Progenitor cell of endocrine pancreas (in vitro differentiated cells): ENCODE results near the gene SCGB3A2. TPM values are rescaled to one million over a fixed set of nuclear protein-coding genes. Genes with fewer than 3 reads are reported as not detected.
"Not testable (repeated sequence)": the region's sequence is repeated elsewhere in the genome, so short reads cannot be mapped to it uniquely, and the experiment has no call there.

Source experiments
- DNase-seq: peaks from one replicate; pipeline ENCODE4 v3.0.0; 2021; ENCODE audit warnings: low spot score; ENCODE audit not compliant: unreplicated experiment
- H3K27ac Mint-ChIP-seq: 2 replicates; pipeline ENCODE4 v1.8.0; 2021; ENCODE audit warnings: mild to moderate bottlenecking, moderate library complexity, mixed read lengths
- H3K27me3 Mint-ChIP-seq: 2 replicates; pipeline ENCODE4 v1.8.0; 2021; ENCODE audit warnings: mixed read lengths
- H3K36me3 Mint-ChIP-seq: 2 replicates; pipeline ENCODE4 v1.8.0; 2022; ENCODE audit warnings: mixed read lengths; ENCODE audit not compliant: insufficient read depth
- H3K4me1 Mint-ChIP-seq: 2 replicates; pipeline ENCODE4 v1.8.0; 2021; ENCODE audit warnings: low read depth, mixed read lengths
- H3K4me3 Mint-ChIP-seq: 2 replicates; pipeline ENCODE4 v1.8.0; 2021; ENCODE audit warnings: low read depth, mild to moderate bottlenecking, moderate library complexity, mixed read lengths
- H3K9me3 Mint-ChIP-seq: 2 replicates; pipeline ENCODE4 v1.8.0; 2021; ENCODE audit warnings: low read depth, mixed read lengths
- total RNA-seq: library from RNA; stranded (reverse); gene quantifications from 2 replicates; pipeline ENCODE4 v1.2.1, GENCODE V29; 2021
- TF ChIP-seq, protein P1 (sequence below): fragments of 200-600 bp; sonication (generic); IDR thresholded peaks from one replicate; pipeline ENCODE4 v1.5.0; 2021; ENCODE audit warnings: antibody characterized with exemption, mild to moderate bottlenecking; ENCODE audit not compliant: unreplicated experiment

SCGB3A2 gene
- total RNA-seq, 1 donor from 2014 or later = not detected

DNA sequence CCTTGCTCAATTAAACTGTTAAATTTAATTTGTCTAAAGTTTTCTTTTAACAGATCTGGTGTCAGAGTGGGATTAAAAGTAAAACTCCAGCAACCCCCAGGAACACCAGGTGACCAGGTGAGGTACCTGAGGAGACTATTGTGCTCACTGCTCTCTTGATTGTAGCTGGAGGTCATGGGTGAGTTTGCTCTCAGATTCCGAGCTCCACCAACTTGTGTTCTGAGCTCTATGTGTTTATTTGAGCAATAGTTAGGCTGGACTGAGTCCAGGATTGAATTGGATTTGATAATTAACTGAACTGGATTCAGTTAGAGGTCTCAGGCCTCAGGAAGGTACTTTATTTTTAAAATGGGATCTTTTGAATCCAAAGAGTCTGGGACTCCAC lies 17.9 kb upstream of the SCGB3A2 start:
- Mint-ChIP-seq H3K27ac (peak overlapping the region; percentile 67), H3K27me3 (peaks cover 6% of the 10 kb centered on the region), H3K9me3 (peaks cover 4% of the 10 kb centered on the region), H3K4me1 (peaks cover 18% of the 10 kb centered on the region), H3K36me3 (peaks cover 1% of the 10 kb centered on the region), H3K4me3 (no peak overlapping the region)
- DNase-seq = no peak
- TF ChIP-seq, protein P1, sequence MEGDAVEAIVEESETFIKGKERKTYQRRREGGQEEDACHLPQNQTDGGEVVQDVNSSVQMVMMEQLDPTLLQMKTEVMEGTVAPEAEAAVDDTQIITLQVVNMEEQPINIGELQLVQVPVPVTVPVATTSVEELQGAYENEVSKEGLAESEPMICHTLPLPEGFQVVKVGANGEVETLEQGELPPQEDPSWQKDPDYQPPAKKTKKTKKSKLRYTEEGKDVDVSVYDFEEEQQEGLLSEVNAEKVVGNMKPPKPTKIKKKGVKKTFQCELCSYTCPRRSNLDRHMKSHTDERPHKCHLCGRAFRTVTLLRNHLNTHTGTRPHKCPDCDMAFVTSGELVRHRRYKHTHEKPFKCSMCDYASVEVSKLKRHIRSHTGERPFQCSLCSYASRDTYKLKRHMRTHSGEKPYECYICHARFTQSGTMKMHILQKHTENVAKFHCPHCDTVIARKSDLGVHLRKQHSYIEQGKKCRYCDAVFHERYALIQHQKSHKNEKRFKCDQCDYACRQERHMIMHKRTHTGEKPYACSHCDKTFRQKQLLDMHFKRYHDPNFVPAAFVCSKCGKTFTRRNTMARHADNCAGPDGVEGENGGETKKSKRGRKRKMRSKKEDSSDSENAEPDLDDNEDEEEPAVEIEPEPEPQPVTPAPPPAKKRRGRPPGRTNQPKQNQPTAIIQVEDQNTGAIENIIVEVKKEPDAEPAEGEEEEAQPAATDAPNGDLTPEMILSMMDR = no peak

DNA sequence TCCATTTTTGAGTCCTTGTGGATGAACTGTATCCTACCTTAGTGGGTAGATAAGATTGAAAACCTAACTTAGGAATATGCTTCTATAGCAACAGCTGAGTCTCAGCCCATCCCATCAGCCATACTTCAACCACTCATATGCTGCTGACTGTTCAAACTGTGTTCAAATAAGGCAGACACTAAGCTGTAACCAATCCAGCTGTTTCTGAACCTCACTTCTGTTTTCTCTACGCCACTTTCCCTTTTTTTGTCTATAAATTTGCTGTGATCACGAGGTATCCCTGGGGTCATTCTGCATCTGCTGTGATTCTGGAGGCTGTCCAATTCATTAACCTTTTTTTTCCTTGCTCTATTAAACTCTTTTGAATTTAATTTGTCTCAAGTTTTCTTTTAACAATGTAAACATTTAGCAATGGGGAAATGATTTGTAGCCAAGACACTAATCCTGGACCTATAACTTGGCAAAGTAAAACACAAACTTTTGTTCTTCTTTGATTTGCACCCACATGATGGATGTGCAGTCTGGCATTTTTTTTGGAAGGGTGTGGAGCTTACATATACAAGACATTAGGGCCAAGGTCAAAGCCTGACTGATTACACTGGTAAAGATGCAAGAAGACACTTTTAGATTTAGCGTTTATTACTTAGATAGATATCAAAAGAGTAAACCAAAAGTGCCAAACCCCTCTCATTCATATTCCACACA lies 14.9 kb upstream of the SCGB3A2 start:
- Mint-ChIP-seq H3K9me3 (peaks cover 4% of the 10 kb centered on the region), H3K36me3 (peaks cover 1% of the 10 kb centered on the region), H3K27me3 (peaks cover 13% of the 10 kb centered on the region), H3K4me3 (no peak overlapping the region), H3K4me1 (peaks cover 15% of the 10 kb centered on the region), H3K27ac (no peak overlapping the region)
- TF ChIP-seq, protein P1 = no peak
- no peak for DNase-seq

DNA sequence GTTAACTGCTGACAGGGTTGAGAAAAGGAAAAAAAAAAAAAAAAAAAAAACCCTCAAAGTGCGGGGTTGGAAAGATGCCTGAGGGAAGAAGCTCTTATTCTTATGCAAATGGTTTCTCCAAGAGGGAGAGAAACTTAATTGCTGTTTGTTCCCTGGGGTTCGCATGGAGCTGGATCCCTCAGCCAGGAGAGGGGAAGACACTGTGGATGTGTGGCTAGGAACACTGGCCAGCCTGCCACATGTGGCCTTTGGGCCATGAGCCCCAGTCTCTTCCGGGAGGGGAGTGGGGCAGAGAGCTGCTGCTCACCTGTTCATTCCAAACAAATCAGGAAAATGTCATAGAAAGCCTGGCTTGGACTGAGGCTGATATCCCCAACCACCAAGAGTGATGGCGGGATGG lies 9.4 kb upstream of the SCGB3A2 start:
- Mint-ChIP-seq H3K9me3 (peaks cover 3% of the 10 kb centered on the region), H3K36me3 (peaks cover 3% of the 10 kb centered on the region), H3K27me3 (peaks cover 68% of the 10 kb centered on the region), H3K27ac (no peak overlapping the region), H3K4me1 (peaks cover 3% of the 10 kb centered on the region), H3K4me3 (no peak overlapping the region)
- TF ChIP-seq, protein P1 = no peak
- DNase-seq = no peak

DNA sequence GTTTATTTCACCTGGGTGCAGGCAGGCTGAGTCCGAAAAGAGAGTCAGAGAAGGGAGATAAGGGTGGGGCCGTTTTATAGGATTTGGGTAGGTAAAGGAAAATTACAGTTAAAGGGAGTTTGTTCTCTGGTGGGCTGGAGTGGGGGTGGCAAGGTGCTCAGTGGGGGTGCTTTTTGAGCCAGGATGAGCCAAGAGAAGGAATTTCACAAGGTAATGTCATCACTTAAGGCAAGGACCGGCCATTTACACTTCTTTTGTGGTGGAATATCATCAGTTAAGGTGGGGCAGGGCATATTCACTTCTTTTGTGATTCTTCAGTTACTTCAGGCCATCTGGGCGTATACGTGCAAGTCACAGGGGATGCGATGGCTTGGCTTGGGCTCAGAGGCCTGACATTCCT lies 8.6 kb upstream of the SCGB3A2 start:
- not testable (repeated sequence) for H3K27ac Mint-ChIP-seq, H3K4me1 Mint-ChIP-seq, DNase-seq, H3K9me3 Mint-ChIP-seq, H3K36me3 Mint-ChIP-seq, H3K4me3 Mint-ChIP-seq
- peaks cover 71% of the 10 kb centered on the region for H3K27me3 Mint-ChIP-seq

DNA sequence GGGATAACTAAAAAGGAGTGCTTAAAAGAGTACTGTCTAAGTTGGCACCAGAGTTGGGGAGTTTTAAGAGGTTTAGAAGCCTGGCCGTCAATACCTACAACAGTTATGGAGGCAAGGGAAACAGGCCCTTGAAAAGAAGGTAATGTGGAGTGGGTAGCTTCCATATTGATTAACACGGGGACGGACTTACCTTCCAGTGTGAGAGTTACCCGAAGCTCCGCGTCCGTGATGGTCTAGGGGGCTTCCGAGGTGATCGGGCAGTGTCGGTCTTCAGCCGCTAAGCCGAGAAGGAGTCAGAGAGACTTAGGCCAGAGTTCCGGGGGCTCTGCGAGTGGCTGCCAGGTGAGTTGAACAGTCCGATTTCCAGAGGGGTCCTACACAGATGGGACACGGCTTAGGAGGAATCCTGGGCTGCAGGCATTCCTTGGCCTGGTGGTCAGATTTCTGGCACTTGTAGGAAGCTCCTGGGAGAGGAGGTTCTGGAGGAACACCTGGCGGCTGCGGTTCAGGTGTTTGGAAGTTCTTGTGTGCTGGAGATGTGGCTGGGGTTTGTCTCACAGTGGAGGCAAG lies 6.4 kb upstream of the SCGB3A2 start:
- H3K4me3 Mint-ChIP-seq, H3K36me3 Mint-ChIP-seq, DNase-seq, H3K27ac Mint-ChIP-seq, H3K9me3 Mint-ChIP-seq: not testable (repeated sequence)
- Mint-ChIP-seq H3K4me1 (peaks cover 12% of the 10 kb centered on the region), H3K27me3 (peaks cover 74% of the 10 kb centered on the region)

DNA sequence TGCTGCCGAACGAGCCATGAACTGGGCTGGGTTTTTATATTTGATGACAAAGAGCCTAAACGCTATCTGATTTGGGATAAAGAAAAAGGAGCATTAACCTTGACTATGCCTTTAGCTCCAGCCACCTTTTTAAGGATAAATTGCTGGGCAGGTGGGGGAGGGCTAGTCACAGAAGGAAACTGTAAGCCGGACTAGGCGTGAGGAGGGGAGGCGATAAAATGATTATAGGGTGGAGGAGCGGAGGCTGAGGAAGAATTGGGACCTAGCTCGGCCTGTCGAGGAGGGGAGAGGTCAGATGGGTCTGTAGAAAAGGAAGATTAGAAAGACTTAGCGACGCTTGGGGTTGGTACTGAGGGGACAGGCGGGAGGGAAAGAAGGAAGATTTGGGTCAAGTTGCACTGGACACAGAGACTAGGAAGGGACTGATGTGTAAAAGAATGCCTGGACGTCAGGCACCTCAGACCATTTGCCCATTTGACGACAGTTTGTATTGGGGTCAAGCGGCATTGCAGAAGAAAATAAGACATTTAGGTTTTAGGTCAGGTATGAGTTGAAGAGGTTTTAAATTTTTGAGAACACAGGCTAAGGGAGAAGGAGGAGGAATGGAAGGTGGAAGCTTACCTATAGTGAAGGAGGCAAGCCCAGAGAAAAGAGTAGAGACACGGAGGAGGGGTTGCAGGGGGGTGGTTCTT lies 5.6 kb upstream of the SCGB3A2 start:
- Mint-ChIP-seq H3K27ac (peak overlapping the region; percentile 57), H3K4me1 (peaks cover 13% of the 10 kb centered on the region), H3K27me3 (peaks cover 75% of the 10 kb centered on the region)
- H3K36me3 Mint-ChIP-seq, H3K9me3 Mint-ChIP-seq, H3K4me3 Mint-ChIP-seq, DNase-seq: not testable (repeated sequence)

DNA sequence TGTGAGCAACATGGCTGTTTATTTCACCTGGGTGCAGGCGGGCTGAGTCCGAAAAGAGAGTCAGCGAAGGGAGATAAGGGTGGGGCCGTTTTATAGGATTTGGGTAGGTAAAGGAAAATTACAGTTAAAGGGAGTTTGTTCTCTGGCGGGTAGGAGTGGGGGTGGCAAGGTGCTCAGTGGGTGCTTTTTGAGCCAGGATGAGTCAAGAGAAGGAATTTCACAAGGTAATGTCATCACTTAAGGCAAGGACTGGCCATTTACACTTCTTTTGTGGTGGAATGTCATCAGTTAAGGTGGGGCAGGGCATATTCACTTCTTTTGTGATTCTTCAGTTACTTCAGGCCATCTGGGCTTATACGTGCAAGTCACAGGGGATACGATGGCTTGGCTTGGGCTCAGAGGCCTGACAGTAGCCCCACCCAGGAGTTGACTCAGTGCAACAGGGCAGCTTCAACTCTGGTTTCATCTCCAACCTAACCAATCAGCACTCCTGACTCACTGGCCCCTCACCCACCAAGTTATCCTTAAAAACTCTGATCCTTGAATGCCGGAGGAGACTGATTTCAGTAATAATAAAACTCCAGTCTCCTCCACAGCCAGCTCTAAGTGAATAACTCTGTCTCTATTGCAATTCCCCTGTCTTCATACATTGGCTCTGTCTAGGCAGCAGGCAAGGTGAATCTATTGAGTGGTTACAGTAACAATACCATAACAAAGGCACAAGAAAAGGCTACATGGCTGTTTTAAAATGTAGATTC lies 4.2 kb upstream of the SCGB3A2 start:
- Mint-ChIP-seq H3K4me1 (peaks cover 13% of the 10 kb centered on the region), H3K27me3 (peaks cover 68% of the 10 kb centered on the region)
- not testable (repeated sequence) for H3K27ac Mint-ChIP-seq, H3K4me3 Mint-ChIP-seq, DNase-seq, H3K36me3 Mint-ChIP-seq, H3K9me3 Mint-ChIP-seq
